Stimulated activated CD4-positive, alpha-beta T cell treated with anti-CD3 and anti-CD28 coated beads, Interleukin-12 subunit alpha, Interleukin-12 subunit beta, amount 100 ng/mL, for 48 hours (primary cell): ENCODE measurements around the gene OPTC.

ENCODE experiments used
- DNase-seq, 3 donors: peaks; one replicate each; pipeline ENCODE4 v3.0.0-alpha.2; 2020; ENCODE audit warnings: low read depth in 2 of 3, low spot score in 1 of 3

OPTC gene

DNA sequence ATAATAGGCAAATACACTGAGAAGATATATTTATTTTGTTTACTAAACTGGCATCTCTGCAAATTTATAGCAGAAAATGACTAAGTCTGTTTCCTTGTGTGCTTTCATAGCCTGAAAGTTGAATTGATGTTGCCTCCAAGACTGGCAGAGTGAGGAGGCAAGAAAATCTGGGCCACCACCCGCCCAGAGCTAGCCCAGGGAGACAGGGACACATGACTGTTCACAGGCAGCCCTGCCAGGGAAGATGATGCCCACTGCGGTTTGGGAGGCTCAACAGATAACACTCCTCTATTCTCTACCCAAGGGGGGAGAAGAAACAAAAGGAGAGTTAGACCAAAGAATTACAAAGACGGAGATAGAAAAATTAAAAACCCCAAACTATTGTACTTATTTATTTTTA lies 37.1 kb downstream of the OPTC start:
- no peak for DNase-seq

DNA sequence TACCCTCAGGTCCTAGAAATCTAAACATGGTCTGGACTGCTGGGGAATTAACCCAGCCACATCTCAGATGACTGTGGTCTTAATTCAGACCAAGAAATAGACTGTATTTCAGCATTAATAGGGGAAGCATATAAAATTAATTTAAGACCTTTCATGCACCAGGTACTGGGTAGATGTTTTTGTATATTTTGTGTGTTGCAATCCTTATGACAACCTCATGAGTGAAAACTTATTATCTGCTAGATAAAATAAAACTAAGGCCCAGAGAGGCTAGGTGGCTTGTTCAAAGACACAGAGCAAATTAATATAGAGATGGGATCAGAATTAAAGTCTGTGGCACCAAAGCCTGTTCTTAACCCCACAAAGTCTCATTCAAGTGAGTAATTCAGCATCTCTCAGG lies 40.1 kb downstream of the OPTC start:
- no peak for DNase-seq

DNA sequence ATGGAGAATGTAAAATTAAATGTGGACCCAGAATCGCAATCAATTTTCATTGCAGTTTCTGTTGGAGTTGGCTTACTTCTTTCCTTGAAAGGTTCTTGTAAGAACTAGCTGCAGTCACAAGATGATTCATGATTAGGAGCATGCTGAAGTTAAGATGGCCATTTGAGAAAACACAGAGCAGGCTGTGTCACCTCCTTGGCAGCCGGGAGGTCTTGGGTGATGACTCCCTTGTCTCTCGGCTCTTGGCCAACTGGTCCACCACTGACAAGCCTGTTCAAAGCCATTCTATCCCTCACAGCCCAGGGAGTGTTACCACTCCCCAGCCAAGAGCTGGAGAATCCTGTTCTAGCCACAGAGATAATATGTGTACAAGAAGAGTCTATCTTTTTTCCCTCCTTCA lies 40.6 kb downstream of the OPTC start:
- no peak for DNase-seq

DNA sequence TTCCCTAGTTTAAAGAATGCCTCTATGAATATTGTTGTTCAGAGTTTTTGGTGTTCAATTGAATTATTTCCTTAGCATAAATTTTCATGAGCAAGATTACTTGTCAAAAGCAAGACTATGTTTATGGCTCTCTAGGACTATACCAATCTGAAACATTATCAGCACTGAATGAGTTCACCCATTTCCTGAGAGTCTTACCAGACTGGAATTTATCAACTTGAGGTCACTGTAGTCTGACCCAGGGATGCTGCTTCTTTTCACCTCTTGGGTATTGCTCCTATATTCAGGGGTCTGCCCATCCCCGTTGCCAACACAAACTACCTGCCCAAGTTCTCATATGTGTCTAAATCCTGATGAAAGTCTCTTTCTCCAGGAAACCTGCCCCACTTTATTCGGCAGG lies 42.6 kb downstream of the OPTC start:
- DNase-seq, result no peak

DNA sequence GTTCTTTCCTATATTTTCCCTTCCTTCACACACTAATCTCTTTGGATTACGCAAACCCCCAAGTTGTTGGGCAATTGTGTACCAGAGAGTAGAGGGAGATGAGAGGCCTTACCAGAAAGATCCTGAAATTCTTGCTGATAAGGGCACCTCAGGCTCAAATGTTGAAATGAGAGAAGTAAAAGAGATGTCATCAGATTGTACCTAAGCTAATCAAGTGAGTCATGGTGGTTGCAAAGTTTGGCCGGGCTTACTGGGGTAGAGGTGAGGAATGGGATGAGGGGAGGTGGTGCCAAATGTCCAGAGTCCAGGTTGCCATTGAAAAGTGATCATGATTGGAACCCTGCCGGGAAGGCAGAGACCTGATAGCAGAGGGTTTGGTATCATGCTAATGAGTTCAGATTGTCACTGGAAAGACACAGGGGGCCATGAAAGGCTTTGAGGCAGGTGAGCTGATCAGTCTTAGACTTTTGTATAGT lies 43.1 kb downstream of the OPTC start:
- no peak for DNase-seq

DNA sequence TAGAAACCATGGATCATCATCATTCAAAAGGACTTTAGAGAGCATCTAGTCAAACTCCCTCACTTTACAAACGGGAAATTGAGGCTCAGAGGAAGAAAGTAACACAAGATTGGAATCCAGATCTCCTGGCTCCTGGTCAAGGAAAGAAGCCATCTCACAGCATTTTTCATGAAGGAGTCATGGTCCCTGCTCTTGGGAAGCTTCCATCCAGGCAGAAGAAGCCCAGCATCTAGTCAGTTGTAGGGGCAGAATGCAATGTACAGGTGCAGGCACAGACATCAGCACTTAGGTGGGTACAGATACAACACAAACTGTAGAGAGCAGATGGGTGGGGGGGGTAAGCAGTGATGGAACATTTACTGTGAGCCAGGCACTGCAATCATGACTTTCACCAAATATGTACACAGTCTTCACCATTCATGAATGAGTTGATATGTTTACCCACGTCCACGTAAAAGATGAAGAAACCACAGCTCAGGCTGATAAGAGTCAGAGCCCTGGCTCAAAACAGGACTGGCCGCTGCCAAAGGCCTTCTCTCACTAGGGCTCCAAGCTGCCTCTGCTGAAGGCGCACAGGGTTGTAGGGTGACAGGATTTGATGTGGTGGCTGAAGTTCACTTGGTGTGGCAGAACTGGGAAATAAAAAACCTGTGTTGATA lies 44.0 kb downstream of the OPTC start:
- no peak for DNase-seq

DNA sequence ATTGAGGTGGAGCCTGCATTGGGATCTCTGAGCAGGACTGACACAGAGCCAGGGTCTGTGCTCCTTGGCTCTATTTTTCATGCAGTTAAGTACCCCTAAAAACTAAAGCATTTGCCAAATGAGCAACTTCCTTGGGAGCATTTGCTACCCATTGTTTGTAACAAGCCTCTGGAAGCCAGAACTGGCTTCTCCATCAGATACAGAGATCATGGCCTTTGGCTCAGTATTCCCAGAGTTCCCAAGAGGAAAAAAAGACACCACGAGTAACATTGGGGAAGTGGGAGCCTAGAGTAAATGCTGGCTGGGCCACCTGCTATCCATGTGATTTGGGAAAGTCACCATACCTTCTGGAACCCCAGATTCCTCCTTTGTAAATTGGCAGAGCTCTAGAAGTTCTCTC lies 44.8 kb downstream of the OPTC start:
- DNase-seq, result no peak

DNA sequence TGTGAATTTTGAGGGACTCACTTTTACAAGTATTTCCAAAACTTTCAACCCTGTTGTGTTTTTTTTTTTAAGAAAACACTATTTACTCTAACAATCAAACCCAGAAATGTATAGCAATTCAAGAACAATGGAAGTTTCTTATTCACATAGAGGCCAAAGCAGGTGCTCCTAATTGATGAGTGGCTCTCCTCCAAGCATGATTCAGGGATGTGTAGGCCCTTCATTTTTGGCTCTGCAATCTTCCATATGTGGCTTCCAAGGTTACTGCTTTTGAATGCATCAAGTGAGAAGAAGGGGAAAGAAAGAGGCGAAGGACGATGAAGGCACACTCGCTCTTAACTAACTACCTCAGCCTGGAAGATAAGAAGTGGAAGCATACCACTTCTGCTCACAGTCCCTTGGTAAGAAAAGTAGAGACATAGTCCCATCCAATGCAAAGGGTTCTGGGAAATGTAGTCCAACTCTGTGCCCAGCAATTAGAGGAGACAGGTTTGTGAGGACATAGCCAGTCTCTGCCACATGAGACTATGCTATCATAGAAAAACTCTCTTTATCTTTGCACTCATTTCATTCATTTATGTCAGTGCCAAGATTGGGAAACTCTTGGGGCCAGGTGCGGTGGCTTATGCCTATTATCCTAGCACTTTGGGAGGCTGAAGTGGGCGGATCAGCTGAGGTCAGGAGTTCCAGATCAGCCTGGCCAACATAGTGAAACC lies 46.0 kb downstream of the OPTC start:
- no peak for DNase-seq

DNA sequence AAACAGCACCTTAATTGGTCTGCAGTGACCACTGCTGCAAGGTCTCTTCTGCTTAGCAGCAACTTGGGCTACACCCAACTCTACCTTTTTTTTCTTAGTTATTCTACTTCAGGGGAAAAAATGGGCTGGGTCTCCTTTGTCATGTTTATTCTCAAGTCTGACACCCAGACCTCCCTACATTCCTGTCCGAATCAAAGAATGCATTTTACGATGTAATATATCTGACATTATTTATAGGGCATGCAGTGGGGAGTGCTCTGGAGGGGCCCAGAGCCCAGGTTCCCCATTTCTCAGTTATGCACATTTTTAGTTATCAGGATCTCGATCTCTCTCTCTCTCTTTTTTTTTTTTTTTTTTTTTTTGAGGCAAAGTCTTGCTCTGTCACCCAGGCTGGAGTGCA lies 50.5 kb downstream of the OPTC start:
- no peak for DNase-seq

DNA sequence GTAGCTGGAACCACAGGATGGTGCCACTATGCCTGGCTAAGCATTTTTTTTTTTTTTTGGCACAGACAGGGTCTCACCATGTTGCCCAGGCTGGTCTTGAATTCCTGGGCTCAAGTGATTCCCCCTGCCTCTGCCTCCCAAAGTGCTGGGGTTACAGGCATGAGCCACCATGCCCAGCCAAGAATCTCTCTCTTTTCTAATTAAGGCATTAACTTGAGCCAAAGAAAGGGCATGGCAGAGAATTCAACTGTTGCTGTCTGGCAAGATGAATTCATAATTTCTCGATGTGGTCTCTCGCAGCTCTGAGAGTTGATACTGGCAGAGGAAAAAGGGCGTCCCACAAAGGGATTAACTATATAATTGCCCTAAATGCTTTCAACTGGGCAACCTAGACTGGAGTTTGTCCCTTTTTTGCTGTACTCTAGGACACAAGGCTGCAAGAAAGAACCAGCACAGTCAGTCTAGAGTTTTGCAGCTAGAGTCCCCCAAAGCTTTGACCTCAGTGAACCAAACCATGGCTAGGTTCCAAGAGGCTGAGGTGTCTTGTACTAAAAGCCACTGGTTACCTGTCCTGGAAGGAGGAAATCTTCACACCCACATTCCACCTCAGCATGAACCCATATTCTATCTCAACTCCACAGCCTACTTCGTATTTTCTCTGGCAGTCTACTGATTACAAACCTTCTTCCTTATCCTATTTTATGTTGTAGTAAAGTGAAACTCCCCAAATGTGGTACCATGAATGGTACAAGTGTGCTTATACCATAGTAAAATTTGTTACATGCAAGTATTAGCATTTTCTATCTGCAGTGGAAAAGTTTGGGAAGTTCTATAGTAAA lies 51.2 kb downstream of the OPTC start:
- DNase-seq, result no peak

DNA sequence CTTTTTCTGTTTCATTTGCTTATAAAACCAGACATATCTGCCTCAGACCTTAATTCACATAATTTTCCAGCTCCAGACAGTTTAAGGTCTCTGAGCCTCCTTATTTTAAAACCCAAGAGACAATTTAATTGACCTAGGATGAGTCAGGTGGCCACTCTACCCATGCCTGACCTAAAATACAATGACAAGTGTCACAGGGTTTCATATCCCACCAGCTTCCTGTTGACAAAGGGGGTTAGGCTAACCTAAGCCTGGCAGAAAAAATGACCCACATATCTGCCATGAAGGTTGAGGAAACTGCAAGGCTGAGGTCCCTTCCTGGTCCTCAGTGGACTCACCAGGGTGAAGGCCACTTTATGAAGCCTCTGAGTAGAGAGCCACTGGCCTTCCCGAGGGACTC lies 52.3 kb downstream of the OPTC start:
- no peak for DNase-seq

DNA sequence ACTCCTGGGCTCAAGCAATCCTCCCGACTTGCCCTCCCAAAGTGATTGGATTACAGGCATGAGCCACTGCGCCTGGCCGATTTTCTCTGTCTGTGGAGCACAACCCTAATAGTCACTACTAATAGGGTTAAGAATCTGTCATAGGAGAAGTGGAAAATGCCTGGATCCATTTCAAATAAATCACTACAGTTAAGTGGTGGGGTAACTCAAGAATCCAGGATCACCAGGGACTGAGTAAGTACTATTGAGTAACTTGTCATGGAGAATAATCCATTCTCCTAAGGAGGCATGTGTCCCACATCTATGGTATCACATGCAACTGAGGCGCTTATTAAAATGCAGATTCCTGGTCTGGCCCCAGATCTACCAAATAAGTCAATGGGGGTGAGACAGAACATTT lies 53.2 kb downstream of the OPTC start:
- no peak for DNase-seq

DNA sequence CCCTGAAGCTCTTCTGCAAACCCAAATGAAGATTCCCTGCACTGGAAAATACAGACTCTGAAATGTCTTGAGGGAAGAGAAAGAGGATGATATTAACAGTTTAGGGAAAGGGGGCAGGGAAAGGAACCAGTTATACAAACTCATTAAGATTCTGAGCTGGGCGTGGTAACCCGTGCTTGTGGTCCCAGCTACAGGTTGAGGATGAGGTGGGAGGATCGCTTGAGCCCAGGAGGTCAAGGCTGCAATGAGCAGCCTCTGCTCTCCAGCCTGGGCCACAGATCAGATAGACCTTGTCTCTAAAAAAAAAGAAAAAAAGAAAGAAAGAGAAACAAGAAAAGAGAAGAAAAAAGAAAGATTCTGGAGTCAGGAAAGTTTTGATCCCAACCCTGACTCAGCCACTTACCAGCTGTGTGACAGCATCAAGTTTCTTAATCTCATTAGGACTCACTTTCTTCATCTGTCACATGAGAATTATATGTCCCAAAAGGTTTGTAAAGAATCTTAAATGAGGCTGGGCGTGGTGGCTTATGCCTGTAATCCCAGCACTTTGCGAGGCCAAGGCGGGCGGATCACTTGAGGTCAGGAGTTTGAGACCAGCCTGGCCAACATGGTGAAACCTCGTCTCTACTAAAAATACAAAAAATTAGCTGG lies 53.9 kb downstream of the OPTC start:
- DNase-seq, result no peak

DNA sequence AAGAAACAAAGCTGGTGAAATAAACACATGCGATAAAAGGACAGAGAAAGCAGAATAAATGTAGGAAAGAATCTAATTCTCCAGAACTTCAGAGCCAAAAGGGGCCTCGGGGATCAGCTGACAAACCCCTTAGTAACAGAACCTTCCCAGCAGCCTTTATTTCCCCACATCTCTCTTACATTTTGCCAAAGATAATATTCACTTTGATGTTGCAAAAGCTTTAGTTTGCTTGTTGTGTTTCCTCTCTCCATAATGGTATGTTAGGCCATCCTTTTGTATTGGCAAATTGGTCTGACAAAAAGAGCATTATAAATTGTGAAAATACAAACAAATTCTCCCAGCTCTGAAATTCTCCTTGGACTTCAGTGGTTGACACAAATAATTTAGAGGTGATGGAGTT lies 54.9 kb downstream of the OPTC start:
- DNase-seq, result no peak

DNA sequence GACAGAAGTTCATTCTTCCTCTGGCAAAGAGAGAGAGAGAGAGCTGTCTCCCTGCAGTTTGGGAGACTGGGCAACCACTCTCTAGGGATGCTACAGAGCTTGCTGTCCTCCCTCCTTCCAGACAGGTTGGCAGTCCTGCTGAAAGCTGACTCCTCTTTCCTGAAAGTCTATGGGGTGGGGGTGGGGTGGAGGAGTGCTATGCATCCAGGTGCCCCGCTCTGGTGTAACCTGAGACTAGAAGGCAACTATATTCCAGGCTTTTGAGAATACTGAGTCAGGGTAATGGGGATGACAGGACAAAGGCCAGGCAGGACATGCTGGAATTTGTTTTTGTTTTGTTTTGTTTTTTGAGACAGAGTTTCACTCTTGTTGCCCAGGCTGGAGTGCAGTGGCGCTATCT lies 55.4 kb downstream of the OPTC start:
- DNase-seq, result no peak

DNA sequence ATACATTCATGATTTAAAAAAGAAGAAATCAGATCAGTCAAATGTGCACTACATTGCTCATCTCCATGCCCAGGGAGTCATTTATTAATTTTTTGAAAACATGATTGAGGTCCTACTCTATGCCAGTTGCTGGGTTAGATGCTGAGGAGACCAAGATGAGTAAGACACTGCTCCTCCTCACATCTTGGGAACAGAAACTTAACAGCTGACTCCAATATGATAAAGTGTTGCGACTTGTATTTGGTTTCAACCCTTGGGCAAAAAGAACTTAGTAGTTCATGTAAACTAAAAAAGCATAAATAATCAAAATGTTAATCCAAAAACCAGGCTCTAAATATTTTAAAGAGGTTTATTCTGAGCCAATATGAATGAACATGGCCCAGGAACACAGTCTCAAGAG lies 56.9 kb downstream of the OPTC start:
- no peak for DNase-seq

DNA sequence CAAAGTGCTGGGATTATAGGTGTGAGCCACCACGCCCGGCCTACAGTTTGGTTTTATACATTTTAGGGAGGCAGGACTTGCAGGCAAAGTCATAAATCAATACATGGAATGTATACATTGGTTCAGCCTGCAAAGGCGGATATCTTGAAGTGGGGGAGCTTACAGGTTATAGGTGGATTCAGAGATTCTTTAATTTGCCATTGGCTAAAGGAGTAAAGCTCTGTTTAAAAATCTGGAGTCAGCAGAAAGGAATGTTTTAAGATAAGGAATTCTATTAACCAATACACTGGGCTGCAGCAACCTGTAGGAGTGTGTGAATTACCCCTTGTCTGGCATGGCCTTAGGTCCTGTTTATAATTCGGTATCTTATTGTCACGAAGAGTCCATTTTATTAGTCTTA lies 57.6 kb downstream of the OPTC start:
- DNase-seq, result no peak

DNA sequence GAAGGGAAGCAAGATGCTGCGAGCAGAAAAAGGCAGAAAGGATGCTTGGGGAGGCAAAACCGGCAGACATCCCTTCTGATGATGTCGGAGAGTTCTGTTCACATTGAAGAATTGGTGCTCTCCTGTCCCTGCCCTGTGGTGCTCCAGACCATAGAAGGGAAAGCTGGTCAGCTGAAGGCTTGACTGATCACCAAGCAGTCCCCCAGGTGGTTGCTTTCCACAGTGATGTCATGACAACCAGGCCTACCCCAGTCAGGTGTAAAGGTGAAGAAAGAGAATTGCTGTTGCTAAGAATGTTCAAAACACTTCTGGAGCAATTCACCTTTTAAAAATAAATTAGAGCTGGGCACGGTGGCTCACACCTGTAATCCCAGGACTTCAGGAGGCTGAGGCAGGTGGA lies 59.5 kb downstream of the OPTC start:
- no peak for DNase-seq

DNA sequence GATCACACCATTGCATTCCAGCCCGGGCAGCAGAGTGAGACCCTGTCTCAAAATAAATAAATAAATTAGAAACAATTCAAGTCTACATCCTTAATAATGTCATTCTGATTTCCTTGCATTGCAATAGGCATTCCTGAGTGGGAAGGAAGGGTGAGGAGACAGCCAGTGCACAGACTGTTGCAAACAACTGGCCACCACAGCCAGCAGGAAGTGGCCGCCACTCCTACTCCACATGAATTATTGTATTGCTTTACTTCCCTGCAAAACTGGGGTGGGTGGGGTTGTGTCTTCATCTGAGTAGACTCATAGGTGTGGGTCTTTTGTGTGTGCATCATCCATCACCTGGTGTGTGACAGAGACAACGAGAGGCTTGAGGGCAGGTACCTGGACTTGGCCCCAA lies 60.1 kb downstream of the OPTC start:
- no peak for DNase-seq

DNA sequence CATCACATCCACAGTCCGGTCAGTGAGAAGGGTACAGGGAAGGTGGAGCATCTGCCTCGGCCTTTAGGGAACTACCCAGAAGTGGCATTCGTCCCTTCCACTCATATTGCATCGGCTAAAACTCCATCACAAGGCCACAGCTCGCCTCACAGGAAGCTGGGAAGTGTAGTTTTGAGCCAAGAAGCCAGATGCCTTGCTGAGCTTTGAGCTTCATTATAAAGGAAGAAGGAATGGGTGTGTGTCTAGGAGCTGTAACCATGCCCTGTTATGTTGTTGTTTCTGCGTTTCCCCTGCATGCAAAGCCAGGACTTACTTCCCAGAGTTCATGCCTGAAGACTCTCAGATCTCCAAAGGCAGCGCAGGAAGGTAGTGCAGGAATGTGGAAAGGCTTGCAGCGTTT lies 61.1 kb downstream of the OPTC start:
- no peak for DNase-seq

DNA sequence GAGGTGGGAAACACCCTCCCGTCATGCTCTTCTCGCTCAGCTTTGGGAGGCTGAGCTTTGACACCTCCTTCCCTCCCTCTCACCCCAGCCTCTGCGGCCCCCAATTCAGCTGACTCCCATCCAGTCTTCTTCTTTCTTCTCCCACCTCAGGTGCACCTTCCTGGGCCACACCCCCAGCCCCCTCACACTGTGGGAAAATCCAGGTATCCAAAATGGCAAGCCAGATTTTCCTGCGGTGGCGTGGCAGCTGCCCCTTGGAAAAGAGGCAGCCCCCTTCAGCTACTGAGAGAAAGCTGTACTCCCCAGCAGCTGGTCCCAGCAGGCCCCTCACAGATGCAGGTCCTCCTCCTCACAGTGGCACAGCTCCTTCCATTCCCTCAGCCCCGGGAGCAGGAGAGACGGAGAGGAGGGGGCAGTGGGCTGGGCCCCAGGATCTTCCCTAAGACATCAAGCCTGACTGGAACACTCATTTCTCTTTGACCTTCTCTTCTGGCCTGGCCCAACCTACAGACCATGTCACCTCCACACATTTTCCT lies 61.6 kb downstream of the OPTC start:
- no peak for DNase-seq
